Measurements from ENCODE around the gene MS4A10.

DNA sequence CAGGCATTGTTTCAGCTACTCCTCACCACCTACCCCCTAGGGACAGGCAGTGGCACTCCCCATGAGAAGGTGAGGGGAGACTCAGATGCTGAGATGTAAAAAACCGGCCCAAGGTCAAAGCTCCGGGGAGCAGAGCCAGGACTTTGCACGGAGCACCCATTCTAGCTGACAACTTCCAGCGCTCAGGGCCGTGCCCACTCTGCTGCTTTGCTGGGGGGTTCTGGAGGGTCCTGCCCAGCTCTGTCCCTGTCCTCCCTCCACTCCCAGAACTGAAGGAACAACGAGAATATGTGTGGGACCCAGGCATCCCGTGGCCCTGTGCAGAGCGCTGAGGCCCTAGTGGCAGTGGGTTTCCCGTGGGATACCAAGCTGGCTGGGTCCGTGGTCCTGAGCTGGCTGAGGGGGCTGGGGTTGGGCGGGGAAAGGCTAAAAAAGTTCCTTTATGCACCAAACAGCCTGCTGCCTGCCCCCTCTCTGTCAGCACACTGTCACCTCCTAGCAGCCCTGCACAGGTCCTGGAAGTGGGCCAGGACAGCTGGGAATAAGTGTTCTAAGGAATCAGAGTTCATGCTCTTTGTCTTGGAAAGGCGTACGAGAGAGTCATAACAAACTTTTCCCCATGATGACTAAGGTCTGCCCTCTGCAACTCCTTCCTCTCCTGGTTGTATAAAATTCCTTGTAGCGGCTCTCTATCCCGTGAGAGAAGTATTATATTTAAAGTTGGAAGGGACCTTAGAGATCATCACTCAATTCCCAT lies 1.9 kb downstream of the MS4A10 start:
- no peak for TF ChIP-seq POLR2A (IDR thresholded peaks at IDR 0.05)
- TF ChIP-seq, protein P1, sequence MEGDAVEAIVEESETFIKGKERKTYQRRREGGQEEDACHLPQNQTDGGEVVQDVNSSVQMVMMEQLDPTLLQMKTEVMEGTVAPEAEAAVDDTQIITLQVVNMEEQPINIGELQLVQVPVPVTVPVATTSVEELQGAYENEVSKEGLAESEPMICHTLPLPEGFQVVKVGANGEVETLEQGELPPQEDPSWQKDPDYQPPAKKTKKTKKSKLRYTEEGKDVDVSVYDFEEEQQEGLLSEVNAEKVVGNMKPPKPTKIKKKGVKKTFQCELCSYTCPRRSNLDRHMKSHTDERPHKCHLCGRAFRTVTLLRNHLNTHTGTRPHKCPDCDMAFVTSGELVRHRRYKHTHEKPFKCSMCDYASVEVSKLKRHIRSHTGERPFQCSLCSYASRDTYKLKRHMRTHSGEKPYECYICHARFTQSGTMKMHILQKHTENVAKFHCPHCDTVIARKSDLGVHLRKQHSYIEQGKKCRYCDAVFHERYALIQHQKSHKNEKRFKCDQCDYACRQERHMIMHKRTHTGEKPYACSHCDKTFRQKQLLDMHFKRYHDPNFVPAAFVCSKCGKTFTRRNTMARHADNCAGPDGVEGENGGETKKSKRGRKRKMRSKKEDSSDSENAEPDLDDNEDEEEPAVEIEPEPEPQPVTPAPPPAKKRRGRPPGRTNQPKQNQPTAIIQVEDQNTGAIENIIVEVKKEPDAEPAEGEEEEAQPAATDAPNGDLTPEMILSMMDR (IDR thresholded peaks at IDR 0.05) = no peak

All from body of pancreas (tissue), 4 donors.